HepG2 (cell line): ENCODE results near the gene MVP. TPM values are rescaled to one million over a fixed set of nuclear protein-coding genes. Genes with fewer than 3 reads are reported as not detected.

Experiments used
- CBX2 ChIP-seq, 2 experiments: fragments of 200-600 bp in 1 of 2; sonication (generic); formaldehyde crosslinking in 1 of 2; IDR thresholded peaks; 2 replicates each; pipeline versions ENCODE4 v1.7.0 to v1.8.1; 2018 to 2022; ENCODE audit warnings: low read depth in 2 of 2, low read length in 1 of 2, mild to moderate bottlenecking in 1 of 2, missing genetic modification reagents in 1 of 2
- KDM2A ChIP-seq: sonication (generic); formaldehyde crosslinking; IDR thresholded peaks from 2 replicates; pipeline ENCODE4 v1.4.0; 2020; ENCODE audit warnings: low read depth, missing genetic modification reagents, borderline replicate concordance
- KDM4B ChIP-seq: sonication (generic); formaldehyde crosslinking; IDR thresholded peaks from 2 replicates; pipeline ENCODE4 v1.4.0; 2020; ENCODE audit warnings: missing genetic modification reagents
- KLF12 ChIP-seq: sonication (generic); formaldehyde crosslinking; IDR thresholded peaks from 2 replicates; pipeline ENCODE4 v1.4.0; 2020; ENCODE audit warnings: missing genetic modification reagents, borderline replicate concordance
- SKI ChIP-seq: fragments of 450-650 bp; IDR thresholded peaks from one replicate; pipeline ENCODE4 v1.6.1; 2018; ENCODE audit warnings: mild to moderate bottlenecking; ENCODE audit not compliant: partially characterized antibody
- TARDBP ChIP-seq: sonication (generic); formaldehyde crosslinking; IDR thresholded peaks from 2 replicates; pipeline ENCODE4 v1.8.0; 2022; ENCODE audit warnings: mild to moderate bottlenecking, missing genetic modification reagents
- ZHX1 ChIP-seq: sonication (generic); formaldehyde crosslinking; IDR thresholded peaks from 2 replicates; pipeline ENCODE4 v1.8.1; 2022; ENCODE audit warnings: low read depth, mild to moderate bottlenecking, missing genetic modification reagents
- ZNF296 ChIP-seq: sonication (generic); formaldehyde crosslinking; conservative IDR thresholded peaks from 2 replicates; pipeline ENCODE4 v1.5.0; 2020; ENCODE audit warnings: mild to moderate bottlenecking, missing genetic modification reagents
- ZNF430 ChIP-seq: sonication (generic); formaldehyde crosslinking; IDR thresholded peaks from 2 replicates; pipeline ENCODE4 v1.9.0; 2021; ENCODE audit warnings: mild to moderate bottlenecking, missing genetic modification reagents
- ZNF446 ChIP-seq: sonication (generic); formaldehyde crosslinking; IDR thresholded peaks from 2 replicates; pipeline ENCODE4 v1.5.0; 2020; ENCODE audit warnings: mild to moderate bottlenecking, missing genetic modification reagents
- ZNF570 ChIP-seq: sonication (generic); formaldehyde crosslinking; IDR thresholded peaks from 2 replicates; pipeline ENCODE4 v1.4.0; 2020; ENCODE audit warnings: mild to moderate bottlenecking, missing genetic modification reagents, borderline replicate concordance
- ZNF781 ChIP-seq: sonication (generic); formaldehyde crosslinking; IDR thresholded peaks from 2 replicates; pipeline ENCODE4 v1.5.1; 2020; ENCODE audit warnings: borderline replicate concordance, mild to moderate bottlenecking, missing genetic modification reagents; ENCODE audit errors: not compliant biosample characterization
- polyA plus RNA-seq, 8 experiments: library from polyadenylated mRNA; depleted of rRNA in 3 of 8; stranded (reverse) in 7 of 8; unstranded in 1 of 8; fragments of >200 nt; fragmentation: Illumina TruSeq in 4 of 8; extraction: Trizol in 4 of 8; gene quantifications; 2 replicates each; pipeline versions ENCODE4 v1.2.1 to v1.2.3, GENCODE V29; 2011 to 2016; ENCODE audit warnings: low read depth in 4 of 8, missing spikeins in 1 of 8, mixed read lengths in 1 of 8; ENCODE audit not compliant: insufficient read depth in 1 of 8
- total RNA-seq, 5 experiments: library from RNA; depleted of rRNA; stranded (reverse); fragments of >200 nt; fragmentation: Illumina TruSeq; extraction: Trizol; gene quantifications; 2 replicates each; pipeline ENCODE4 v1.2.3, GENCODE V29; 2016; ENCODE audit warnings: low read depth in 1 of 5
- TF ChIP-seq, protein P1 (sequence below): sonication (generic); formaldehyde crosslinking; conservative IDR thresholded peaks from 2 replicates; pipeline ENCODE4 v1.4.0; 2020; ENCODE audit warnings: missing genetic modification reagents
- TF ChIP-seq, protein P2 (sequence below): sonication (generic); formaldehyde crosslinking; IDR thresholded peaks from 2 replicates; pipeline ENCODE4 v1.8.1; 2023; ENCODE audit warnings: mild to moderate bottlenecking, missing genetic modification reagents
- TF ChIP-seq, protein P3 (sequence below): sonication (generic); formaldehyde crosslinking; IDR thresholded peaks from 2 replicates; pipeline ENCODE4 v1.9.0; 2021; ENCODE audit warnings: missing genetic modification reagents, borderline replicate concordance

Gene MVP
- total and polyA plus RNA-seq, 2 of the 13 experiments (the other 11 are each of a cell fraction or from before 2014, with no cell fraction given) = 22.9 to 43.5 TPM

- TF ChIP-seq ZHX1 (CRISPR knock-in tag) = peak; percentile 96
- TF ChIP-seq ZNF446 = peak; percentile 22; the same call in 1 of the 2 replicates
- TF ChIP-seq, protein P1, sequence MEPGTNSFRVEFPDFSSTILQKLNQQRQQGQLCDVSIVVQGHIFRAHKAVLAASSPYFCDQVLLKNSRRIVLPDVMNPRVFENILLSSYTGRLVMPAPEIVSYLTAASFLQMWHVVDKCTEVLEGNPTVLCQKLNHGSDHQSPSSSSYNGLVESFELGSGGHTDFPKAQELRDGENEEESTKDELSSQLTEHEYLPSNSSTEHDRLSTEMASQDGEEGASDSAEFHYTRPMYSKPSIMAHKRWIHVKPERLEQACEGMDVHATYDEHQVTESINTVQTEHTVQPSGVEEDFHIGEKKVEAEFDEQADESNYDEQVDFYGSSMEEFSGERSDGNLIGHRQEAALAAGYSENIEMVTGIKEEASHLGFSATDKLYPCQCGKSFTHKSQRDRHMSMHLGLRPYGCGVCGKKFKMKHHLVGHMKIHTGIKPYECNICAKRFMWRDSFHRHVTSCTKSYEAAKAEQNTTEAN (CRISPR knock-in tag) = peak; percentile 61
- TF ChIP-seq CBX2 (IDR thresholded peaks at IDR 0.05; ENCODE audit: low read depth, low read length) = no peak
- TF ChIP-seq CBX2 (CRISPR knock-in tag; IDR thresholded peaks at IDR 0.05; ENCODE audit: low read depth) = no peak
- peak; percentile 85; the same call in 1 of the 2 replicates for TF ChIP-seq KLF12 (CRISPR knock-in tag)
- TF ChIP-seq, protein P2, sequence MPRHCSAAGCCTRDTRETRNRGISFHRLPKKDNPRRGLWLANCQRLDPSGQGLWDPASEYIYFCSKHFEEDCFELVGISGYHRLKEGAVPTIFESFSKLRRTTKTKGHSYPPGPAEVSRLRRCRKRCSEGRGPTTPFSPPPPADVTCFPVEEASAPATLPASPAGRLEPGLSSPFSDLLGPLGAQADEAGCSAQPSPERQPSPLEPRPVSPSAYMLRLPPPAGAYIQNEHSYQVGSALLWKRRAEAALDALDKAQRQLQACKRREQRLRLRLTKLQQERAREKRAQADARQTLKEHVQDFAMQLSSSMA (CRISPR knock-in tag) = peak; percentile 93
- TF ChIP-seq ZNF296 (CRISPR knock-in tag) = no peak
- TF ChIP-seq, protein P3, sequence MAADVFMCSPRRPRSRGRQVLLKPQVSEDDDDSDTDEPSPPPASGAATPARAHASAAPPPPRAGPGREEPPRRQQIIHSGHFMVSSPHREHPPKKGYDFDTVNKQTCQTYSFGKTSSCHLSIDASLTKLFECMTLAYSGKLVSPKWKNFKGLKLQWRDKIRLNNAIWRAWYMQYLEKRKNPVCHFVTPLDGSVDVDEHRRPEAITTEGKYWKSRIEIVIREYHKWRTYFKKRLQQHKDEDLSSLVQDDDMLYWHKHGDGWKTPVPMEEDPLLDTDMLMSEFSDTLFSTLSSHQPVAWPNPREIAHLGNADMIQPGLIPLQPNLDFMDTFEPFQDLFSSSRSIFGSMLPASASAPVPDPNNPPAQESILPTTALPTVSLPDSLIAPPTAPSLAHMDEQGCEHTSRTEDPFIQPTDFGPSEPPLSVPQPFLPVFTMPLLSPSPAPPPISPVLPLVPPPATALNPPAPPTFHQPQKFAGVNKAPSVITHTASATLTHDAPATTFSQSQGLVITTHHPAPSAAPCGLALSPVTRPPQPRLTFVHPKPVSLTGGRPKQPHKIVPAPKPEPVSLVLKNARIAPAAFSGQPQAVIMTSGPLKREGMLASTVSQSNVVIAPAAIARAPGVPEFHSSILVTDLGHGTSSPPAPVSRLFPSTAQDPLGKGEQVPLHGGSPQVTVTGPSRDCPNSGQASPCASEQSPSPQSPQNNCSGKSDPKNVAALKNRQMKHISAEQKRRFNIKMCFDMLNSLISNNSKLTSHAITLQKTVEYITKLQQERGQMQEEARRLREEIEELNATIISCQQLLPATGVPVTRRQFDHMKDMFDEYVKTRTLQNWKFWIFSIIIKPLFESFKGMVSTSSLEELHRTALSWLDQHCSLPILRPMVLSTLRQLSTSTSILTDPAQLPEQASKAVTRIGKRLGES (CRISPR knock-in tag) = no peak
- no peak; the same call in 1 of the 2 replicates for TF ChIP-seq ZNF430 (CRISPR knock-in tag)
- TF ChIP-seq KDM4B (CRISPR knock-in tag) = peak; percentile 81; the same call in 1 of the 2 replicates
- TF ChIP-seq SKI = peak; percentile 34
- TF ChIP-seq KDM2A (CRISPR knock-in tag) = peak; percentile 93
- TF ChIP-seq ZNF570 (CRISPR knock-in tag) = no peak; the same call in 1 of the 2 replicates
- TF ChIP-seq TARDBP (CRISPR knock-in tag) = peak; percentile 89
- peak; percentile 90 for TF ChIP-seq ZNF781 (CRISPR knock-in tag)
Observed at GRCh38 chr16:29815793-29816693, 4.2 kb upstream of the MVP start, which contains the start of gene PAGR1 (continued).
